HG02970 (cell line): ENCODE measurements around the gene ZCCHC13.
A peak's percentile ranks its signal among the peaks of the same experiment; 100 is the strongest.
"Not testable (repeated sequence)": the region's sequence is repeated elsewhere in the genome, so short reads cannot be mapped to it uniquely, and the experiment has no call there.

Experiments used
- ATAC-seq: cut with Tn5 transposase; IDR thresholded peaks from one replicate; pipeline ENCODE4 v1.9.1; 2021; ENCODE audit warnings: mild to moderate bottlenecking, moderate library complexity, moderate number of reproducible peaks; ENCODE audit not compliant: unreplicated experiment, low FRiP score

Gene ZCCHC13

DNA sequence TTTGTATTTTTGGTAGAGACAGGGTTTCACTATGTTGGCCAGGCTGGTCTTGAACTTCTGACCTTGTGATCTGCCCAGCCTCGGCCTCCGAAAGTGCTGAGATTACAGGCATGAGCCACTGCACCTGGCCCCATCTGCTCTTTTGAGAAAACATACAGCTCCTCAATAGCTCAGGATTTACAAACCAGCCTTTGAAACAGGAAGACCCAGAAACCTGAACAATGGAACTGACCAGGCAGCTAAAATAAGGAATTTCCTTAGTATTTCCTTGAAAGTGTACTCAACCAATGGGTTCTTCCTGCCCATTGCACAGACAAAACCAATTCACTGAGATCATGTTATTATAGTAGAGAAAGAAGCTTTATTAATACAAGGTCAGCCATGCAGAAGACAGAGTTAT is 15.3 kb downstream of the ZCCHC13 start:
- ATAC-seq: not testable (repeated sequence)

DNA sequence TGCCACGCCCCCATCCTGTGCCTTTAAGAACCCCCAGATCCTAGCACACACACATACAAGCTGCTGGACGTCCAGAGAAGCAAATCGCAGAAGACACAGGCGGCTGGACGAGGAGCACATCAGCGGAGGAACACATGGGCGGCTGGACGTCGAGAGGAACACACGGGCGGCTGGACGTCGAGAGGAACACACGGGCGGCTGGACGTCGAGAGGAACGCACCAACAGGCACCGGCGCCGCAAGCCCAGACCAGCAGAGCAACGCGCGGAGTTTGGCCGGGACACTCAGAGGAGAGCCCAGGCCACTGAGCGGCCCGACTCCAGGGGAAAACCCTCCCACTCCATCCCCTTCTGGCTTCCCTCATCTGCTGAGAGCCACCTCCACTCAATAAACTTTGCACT is 17.2 kb downstream of the ZCCHC13 start:
- ATAC-seq: no peak

DNA sequence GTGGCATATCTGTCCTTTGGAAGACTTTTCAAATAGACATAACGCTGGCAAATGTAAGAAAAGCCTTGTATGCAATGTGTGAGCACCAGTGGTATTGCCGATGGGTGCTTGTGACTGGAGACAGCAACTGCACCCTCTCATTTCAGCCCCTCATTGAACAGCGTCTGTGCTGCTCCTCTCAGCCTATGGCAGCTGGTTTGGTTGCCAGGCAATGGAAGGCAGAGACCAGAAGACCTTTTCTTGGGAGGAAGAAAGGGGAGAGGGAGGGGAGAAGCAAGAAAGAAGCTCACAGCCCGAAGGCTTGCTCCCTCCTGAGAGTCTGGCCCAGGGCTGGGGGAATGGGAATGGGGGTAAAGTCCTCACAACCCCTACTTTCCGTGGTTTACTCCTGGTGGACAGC is 20.2 kb downstream of the ZCCHC13 start:
- no peak for ATAC-seq

DNA sequence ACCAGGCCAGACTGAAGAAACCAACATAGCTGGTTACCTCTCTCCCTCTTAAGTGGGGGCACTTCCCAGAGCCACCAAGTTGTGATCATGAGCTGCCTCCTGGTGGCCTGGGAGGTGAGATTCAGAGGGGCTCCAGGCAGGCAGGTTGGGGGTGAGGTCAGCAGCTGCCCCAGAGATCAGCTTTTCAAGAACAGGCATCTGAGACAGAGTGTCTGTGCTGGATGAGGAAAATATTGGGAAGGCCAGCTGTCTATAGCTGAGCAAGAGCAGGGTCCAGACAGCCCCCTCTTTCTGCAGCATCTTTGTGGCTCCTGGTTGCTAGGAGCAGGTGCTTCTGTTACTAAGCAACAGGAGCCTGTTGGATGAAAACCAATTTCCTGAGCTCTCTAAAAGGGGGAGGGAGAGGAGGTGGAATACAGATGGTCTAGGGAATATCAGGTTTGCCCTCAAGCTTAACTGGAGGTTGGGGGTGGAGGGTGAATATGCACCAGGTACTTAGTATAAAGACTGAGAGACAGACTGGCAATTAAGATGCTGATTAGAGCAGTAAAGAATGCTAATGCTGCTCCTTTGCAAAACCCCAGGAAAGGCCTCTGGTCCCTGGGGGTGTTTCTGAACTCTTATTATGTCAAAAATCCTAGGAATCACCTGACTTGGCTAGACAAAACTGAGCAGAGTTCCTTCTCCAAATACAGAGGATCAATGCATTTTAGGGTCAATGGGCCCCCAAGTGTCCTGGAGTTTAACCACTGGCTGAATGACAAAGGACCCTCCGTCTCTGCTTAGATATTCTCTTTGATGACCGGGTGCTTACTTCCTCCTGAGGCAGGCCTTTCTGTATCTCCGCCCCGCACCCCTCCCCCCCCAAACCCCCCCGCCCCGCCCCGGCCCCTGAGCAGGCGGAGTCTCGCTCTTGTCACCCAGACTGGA is 21.4 kb downstream of the ZCCHC13 start:
- no peak for ATAC-seq

DNA sequence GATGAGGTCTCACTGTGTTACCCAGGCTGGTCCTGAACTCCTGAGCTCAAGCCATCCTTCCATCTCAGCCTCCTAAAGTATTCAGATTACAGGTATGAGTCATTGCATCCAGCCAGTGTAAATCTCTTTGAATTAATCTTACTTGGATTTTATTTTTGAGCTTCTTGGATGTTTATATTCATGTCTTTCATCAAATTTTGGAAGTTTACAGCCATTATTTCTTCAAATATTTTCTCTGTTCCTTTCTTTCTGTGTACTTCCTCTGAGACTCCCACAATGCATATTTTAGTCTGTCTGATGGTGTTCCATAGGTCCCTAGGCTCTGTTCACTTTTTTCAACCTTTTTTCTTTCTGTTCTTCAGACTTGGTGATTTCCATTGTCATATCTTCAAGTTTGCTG is 34.9 kb downstream of the ZCCHC13 start:
- no peak for ATAC-seq

DNA sequence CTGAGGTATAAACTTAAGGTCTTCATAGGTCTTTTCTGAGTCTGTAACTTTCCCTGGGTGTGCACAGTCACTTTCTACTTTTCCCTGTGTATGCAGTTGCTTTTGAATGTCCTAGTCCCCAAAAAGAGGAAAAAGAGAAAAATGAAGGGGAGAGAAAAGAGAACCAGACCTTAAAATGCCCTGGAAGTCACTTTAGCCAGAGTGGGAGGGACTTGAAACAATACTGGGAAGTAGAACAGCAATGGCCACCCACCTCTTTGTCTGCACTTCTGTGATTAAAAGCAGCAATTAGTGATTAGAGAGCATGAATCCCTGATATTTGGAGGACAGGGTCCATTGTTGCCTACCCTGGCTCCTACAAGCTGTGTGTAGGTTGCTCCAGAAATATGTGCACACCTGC is 36.1 kb downstream of the ZCCHC13 start:
- ATAC-seq: no peak

DNA sequence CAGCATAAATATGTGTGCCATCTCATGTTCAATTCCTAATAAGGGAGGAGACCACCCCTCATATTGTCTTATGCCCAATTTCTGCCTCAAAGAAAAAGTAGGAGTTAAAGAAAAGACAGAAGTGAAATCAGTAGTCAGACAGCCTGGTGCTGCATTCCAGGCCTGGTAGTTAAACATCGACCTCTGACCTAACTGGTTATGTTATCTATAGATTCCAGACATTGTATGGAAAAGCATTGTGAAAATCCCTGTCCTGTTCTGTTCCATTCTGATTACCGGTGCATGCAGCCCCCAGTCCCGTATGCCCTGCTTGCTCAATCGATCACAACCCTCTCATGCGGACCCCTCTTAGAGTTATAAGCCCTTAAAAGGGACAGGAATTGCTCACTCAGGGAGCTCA is 38.2 kb downstream of the ZCCHC13 start:
- not testable (repeated sequence) for ATAC-seq

DNA sequence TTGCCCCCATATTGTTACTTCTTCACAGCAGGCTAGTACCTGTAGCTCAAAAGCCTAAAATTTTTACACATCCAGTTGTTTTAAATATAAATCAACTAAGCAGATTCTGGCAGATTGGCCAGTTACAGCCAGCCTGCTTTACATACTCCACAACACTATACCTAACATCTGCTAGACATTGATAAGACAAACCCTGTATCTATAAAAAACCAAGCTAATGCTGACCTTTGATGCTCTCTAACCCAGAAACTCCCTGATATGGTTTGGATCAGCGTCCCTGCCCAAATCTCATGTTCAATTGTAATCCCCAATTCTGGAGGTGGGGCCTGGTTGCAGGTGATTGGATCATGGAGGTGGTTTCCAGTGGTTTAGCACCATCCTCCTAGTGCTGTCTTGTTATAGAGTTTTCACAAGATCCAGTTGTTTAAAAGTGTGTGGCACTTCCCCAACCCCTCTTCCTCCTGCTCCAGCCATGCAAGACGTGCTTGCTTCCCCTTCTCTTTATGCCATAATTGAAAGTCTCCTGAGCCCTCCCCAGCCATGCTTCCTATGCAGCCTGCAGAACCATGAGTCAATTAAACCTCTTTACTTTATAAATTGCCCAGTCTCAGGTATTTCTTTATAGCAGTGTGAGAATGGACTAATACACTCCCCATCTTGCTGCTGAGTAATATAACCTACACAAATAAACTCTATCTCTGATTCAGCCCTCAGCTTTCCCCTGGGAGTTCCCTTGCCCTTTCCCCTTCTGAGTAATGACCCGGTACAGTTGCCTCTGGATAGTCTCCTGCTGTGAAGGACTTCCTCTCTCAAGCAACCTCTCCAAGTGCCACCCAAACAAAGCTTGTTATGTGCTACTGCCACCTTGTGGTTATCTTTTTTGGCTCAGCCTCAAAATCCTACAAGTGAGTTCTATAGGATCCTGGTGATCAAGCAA is 39.6 kb downstream of the ZCCHC13 start:
- ATAC-seq: peak; percentile 81

DNA sequence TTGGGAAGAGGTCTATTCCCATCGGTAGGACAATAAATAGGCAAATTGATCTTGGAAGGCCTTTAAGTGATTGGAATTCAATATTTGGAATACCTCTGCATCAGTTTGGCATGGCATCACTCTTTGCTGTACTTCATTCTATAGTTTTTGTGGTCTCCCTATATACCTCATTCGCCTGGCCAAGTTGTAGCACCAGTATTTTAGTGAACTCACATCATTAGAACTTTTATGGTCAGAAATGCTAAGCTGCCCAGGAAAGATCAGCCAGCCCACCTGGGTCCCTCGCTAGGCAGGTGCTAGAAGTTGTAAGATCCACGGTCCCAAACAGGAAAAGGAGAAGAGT is 40.3 kb downstream of the ZCCHC13 start:
- ATAC-seq: no peak

DNA sequence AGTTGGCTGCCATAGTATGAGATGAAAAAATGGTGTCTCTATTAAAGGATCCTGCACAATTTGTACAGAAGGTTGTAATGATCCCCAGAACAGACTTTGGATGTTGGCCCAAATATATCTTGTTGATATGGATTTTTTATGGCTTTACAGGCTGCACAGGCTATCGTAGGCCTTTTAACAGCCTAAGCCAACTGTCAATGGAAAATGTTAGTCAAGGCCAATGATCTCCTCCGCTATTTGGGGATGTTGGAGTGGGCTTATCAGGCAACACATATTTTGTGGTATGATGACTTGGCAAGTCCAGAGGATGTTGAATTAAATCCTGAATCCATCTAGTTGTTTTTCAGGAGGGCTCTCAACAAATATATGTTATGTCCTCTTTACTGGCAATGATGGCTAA is 42.1 kb downstream of the ZCCHC13 start:
- no peak for ATAC-seq

DNA sequence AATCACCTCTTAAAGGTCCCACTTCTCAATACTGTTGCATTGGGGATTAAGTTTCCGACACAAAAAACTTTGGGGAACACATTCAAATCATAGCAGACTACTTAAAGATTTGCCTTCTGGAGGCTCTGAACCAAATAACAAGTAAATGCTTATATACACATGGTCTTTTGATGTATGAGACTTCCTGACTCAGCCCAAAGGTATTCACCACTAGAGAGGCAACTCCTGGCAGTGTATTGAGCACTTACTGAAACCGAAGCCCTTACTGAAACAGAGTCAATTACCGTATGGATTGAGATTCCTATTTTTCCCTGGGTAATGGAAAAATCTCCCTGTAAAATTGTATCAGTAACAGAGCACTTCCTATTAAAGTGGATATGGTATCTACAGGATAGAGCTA is 45.4 kb downstream of the ZCCHC13 start:
- no peak for ATAC-seq

DNA sequence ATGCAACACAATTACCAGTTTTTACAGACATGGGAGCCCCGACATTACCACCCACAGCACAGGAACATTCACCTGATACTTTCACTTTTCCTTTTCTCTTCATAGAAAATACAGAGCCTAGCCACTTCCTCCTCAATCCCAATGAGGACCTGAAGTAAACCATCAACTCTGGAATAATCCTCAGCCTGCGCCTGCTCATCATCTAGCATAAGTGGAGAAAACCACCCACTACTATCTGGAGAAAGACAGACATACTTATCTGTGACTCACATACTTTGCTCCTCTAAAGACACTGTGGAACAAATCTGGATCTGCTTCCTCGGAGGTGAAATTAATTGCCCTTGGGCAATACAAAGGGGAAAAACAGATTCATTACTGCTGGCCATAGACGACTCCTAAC is 47.8 kb downstream of the ZCCHC13 start:
- ATAC-seq: no peak

DNA sequence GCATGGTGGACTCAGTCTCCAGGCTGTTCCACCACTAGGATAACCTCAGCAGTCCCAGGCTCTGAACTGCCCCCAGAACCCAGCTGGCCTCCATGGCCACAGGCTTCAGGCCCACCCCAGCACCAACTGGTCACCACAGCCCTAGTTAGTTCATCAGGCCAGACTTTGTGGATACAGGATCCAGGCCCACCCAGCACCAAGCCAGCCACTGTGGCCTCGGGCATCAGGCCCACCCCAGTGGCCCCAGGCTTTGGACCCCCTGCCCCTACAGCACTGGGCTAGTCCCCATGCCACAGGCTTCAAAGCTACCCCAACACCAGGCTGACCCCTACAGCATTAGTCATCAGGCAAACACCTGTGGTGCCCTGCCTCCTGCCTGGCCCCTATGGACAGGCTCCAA is 50.0 kb downstream of the ZCCHC13 start:
- ATAC-seq: no peak
